Lower lobe of right lung (tissue), 2 donors: ENCODE data around the gene CRYBA1. TPM values are rescaled to one million over a fixed set of nuclear protein-coding genes. Genes with fewer than 3 reads are reported as not detected.

Experiments used
- ATAC-seq, 2 donors: fragments of 200-7000 bp; cut with Tn5 transposase; one replicate each; pipeline ENCODE4 v1.9.1; 2020 to 2022; ENCODE audit warnings: mild to moderate bottlenecking in 2 of 2, moderate library complexity in 2 of 2
- DNase-seq: peaks from one replicate; pipeline ENCODE4 v3.0.0-alpha.2; 2020
- H3K27ac ChIP-seq: fragments of 200-600 bp; one replicate; pipeline ENCODE4 v1.8.0; 2022
- H3K27me3 ChIP-seq: fragments of 200-600 bp; one replicate; pipeline ENCODE4 v1.8.0; 2022; ENCODE audit warnings: low read depth
- H3K36me3 ChIP-seq: fragments of 200-600 bp; one replicate; pipeline ENCODE4 v1.8.0; 2022; ENCODE audit warnings: mild to moderate bottlenecking
- H3K4me1 ChIP-seq: fragments of 200-600 bp; one replicate; pipeline ENCODE4 v1.8.0; 2022
- H3K4me3 ChIP-seq: fragments of 200-600 bp; one replicate; pipeline ENCODE4 v1.8.0; 2022; ENCODE audit warnings: mild to moderate bottlenecking
- H3K9me3 ChIP-seq: fragments of 200-600 bp; one replicate; pipeline ENCODE4 v1.8.0; 2022
- intact Hi-C: fragments of 100-400 bp; cut with DNase I; formaldehyde crosslinking; loops from one replicate; pipeline ENCODE4 v1.11.0; 2022
- total RNA-seq: library from RNA; stranded (reverse); fragmentation: NEBNext Ultra II Directional; extraction: Animal tissue kit (Norgen Biotek cat#: 25700); gene quantifications from one replicate; pipeline ENCODE4 v1.2.1, GENCODE V29; 2021
- TF ChIP-seq, protein P1 (sequence below): fragments of 200-600 bp; IDR thresholded peaks from one replicate; pipeline ENCODE4 v1.8.0; 2022; ENCODE audit warnings: antibody characterized with exemption, mild to moderate bottlenecking
- donor health status: DM: no; HTN: yes; CAD: no; lungs with severe emphysema.

The CRYBA1 gene
- total RNA-seq, 1 donor from 2014 or later: not detected

GRCh38 chr17:29245401-29245800, 1.3 kb upstream of the CRYBA1 start:
- H3K9me3 ChIP-seq: no peaks in the 10 kb centered on the region
- DNase-seq (no peak), ATAC-seq (no peak)
- TF ChIP-seq, protein P1, sequence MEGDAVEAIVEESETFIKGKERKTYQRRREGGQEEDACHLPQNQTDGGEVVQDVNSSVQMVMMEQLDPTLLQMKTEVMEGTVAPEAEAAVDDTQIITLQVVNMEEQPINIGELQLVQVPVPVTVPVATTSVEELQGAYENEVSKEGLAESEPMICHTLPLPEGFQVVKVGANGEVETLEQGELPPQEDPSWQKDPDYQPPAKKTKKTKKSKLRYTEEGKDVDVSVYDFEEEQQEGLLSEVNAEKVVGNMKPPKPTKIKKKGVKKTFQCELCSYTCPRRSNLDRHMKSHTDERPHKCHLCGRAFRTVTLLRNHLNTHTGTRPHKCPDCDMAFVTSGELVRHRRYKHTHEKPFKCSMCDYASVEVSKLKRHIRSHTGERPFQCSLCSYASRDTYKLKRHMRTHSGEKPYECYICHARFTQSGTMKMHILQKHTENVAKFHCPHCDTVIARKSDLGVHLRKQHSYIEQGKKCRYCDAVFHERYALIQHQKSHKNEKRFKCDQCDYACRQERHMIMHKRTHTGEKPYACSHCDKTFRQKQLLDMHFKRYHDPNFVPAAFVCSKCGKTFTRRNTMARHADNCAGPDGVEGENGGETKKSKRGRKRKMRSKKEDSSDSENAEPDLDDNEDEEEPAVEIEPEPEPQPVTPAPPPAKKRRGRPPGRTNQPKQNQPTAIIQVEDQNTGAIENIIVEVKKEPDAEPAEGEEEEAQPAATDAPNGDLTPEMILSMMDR: no peak
- H3K27me3 ChIP-seq: no peaks in the 10 kb centered on the region
- H3K4me1 ChIP-seq: peaks cover 5% of the 10 kb centered on the region
- no peak overlapping the region for H3K4me3 ChIP-seq
- H3K36me3 ChIP-seq: no peaks in the 10 kb centered on the region
- intact Hi-C loops: no loop called here
- H3K27ac ChIP-seq: no peak overlapping the region

DNA sequence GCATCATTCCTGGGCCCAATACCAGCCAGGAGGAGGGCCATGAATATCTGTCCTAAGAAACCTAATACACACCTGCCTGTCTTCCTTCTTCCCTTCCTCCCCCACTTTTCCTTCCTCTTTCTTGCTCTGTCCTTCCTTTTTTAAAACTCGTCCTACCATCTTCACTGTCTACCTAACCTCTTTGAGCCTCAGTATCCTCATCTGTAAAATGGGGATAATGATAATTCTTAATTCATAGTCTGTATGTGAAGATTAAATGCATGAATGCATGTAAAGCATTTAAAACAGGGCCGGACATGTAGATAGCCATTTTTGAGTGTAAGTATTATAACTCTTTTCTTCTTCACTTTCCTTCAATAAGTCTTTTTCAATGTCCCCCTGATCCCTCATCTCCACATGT, 560 bp downstream of the CRYBA1 start:
- H3K27me3 ChIP-seq: no peaks in the 10 kb centered on the region
- no peaks in the 10 kb centered on the region for H3K9me3 ChIP-seq
- DNase-seq (no peak), ATAC-seq (no peak)
- no peak overlapping the region for H3K4me3 ChIP-seq
- H3K27ac ChIP-seq: no peak overlapping the region
- intact Hi-C loops: no loop called here
- TF ChIP-seq, protein P1: no peak
- H3K4me1 ChIP-seq: peaks cover 9% of the 10 kb centered on the region
- no peaks in the 10 kb centered on the region for H3K36me3 ChIP-seq

- no peak overlapping the region for H3K4me3 ChIP-seq
- H3K9me3 ChIP-seq: no peaks in the 10 kb centered on the region
- peaks cover 17% of the 10 kb centered on the region for H3K4me1 ChIP-seq
- TF ChIP-seq, protein P1: no peak
- DNase-seq (no peak), ATAC-seq (no peak)
- intact Hi-C loops: no loop called here
- H3K36me3 ChIP-seq: no peaks in the 10 kb centered on the region
- H3K27me3 ChIP-seq: no peaks in the 10 kb centered on the region
- H3K27ac ChIP-seq: no peak overlapping the region
Measured at GRCh38 chr17:29248845-29249244, 2.2 kb downstream of the CRYBA1 start.

DNA sequence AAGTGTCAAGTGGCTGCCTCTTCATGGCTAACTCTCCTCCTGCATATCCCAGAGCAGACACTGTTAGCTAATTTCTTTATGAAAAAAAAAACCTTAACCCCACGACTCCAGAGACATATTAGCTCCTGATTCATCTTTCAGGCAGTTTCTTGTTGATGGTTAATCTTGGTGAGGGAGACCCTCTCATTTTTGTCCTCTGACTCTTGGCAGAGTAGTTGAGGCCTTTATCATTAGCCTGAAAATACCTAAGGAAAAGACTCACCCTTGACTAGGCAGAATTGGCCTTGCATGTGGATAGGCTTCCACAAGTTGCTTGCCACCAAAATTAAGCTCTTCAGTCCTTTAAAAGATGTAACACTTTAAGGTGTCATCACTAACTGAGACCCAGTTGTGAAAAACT, 4.0 kb downstream of the CRYBA1 start:
- H3K4me3 ChIP-seq: no peak overlapping the region
- peaks cover 5% of the 10 kb centered on the region for H3K36me3 ChIP-seq
- H3K4me1 ChIP-seq: peaks cover 30% of the 10 kb centered on the region
- H3K27ac ChIP-seq: no peak overlapping the region
- intact Hi-C loops: no loop called here
- TF ChIP-seq, protein P1: no peak
- H3K27me3 ChIP-seq: no peaks in the 10 kb centered on the region
- DNase-seq (no peak), ATAC-seq (no peak)
- no peaks in the 10 kb centered on the region for H3K9me3 ChIP-seq

DNA sequence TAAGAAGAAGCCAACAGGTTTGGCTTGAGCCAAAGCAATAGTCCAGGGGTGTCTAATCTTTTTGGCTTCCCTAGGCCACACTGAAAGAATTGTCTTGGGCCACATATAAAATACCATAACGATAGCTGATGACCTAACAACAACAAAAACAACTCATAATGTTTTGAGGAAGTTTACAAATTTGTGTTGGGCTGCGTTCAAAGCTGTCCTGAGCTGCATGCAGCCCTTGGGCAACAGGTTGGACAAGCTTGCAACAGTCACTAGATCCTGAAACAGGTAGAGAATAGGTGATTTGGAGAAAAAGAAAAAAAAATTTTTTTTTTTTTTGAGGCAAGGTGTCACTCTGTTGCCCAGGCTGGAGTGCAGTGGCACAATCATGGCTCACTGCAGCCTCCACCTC, 4.5 kb downstream of the CRYBA1 start:
- Histone ChIP-seq H3K27ac (no peak overlapping the region), H3K27me3 (no peaks in the 10 kb centered on the region), H3K4me1 (peaks cover 35% of the 10 kb centered on the region), H3K36me3 (peaks cover 10% of the 10 kb centered on the region), H3K9me3 (no peaks in the 10 kb centered on the region), H3K4me3 (no peak overlapping the region)
- no peak for ATAC-seq
- intact Hi-C loops: no loop called here
- no peak for DNase-seq
- TF ChIP-seq, protein P1: no peak
